HG03108 (cell line): Measurements from ENCODE around the gene MEX3A.

Source experiments
- ATAC-seq: cut with Tn5 transposase; IDR thresholded peaks from one replicate; pipeline ENCODE4 v1.9.1; 2021; ENCODE audit warnings: moderate library complexity; ENCODE audit not compliant: unreplicated experiment

The MEX3A gene

GRCh38 chr1:156104065-156104810 lies 22.0 kb upstream of the MEX3A start:
- ATAC-seq, result no peak

GRCh38 chr1:156103521-156103947 lies 21.3 kb upstream of the MEX3A start:
- ATAC-seq, result no peak

- ATAC-seq, result no peak
Measured at GRCh38 chr1:156102633-156103511, 20.6 kb upstream of the MEX3A start.

- no peak for ATAC-seq
Measured at GRCh38 chr1:156101880-156102279, 19.6 kb upstream of the MEX3A start.

GRCh38 chr1:156100205-156100995 lies 18.1 kb upstream of the MEX3A start:
- ATAC-seq, result no peak

GRCh38 chr1:156099282-156099681 lies 17.0 kb upstream of the MEX3A start:
- ATAC-seq, result no peak

GRCh38 chr1:156098784-156099183 lies 16.5 kb upstream of the MEX3A start:
- ATAC-seq, result no peak

- peak; percentile 5 for ATAC-seq
Measured at GRCh38 chr1:156097499-156098178, 15.4 kb upstream of the MEX3A start.

GRCh38 chr1:156096640-156097391 lies 14.6 kb upstream of the MEX3A start:
- ATAC-seq, result peak; percentile 55

GRCh38 chr1:156095906-156096508 lies 13.7 kb upstream of the MEX3A start:
- no peak for ATAC-seq

GRCh38 chr1:156091610-156092009 lies 9.3 kb upstream of the MEX3A start:
- ATAC-seq, result no peak

- peak; percentile 55 for ATAC-seq
Measured at GRCh38 chr1:156090840-156091188, 8.5 kb upstream of the MEX3A start.

- no peak for ATAC-seq
Measured at GRCh38 chr1:156090138-156090839, 8.0 kb upstream of the MEX3A start.

- ATAC-seq, result no peak
Measured at GRCh38 chr1:156089704-156090103, 7.4 kb upstream of the MEX3A start.

- no peak for ATAC-seq
Measured at GRCh38 chr1:156086256-156086662, 4.0 kb upstream of the MEX3A start.

- ATAC-seq, result no peak
Measured at GRCh38 chr1:156083800-156084790, 1.8 kb upstream of the MEX3A start.

- ATAC-seq, result no peak
Measured at GRCh38 chr1:156081917-156082308, 352 bp downstream of the MEX3A start.
